NCI-H226 (cell line): ENCODE data around the gene SRSF10.
"Not testable (repeated sequence)": the region's sequence is repeated elsewhere in the genome, so short reads cannot be mapped to it uniquely, and the experiment has no call there.

Experiments
- DNase-seq: peaks from one replicate; pipeline ENCODE4 v3.0.0-alpha.2; 2015

The SRSF10 gene

DNA sequence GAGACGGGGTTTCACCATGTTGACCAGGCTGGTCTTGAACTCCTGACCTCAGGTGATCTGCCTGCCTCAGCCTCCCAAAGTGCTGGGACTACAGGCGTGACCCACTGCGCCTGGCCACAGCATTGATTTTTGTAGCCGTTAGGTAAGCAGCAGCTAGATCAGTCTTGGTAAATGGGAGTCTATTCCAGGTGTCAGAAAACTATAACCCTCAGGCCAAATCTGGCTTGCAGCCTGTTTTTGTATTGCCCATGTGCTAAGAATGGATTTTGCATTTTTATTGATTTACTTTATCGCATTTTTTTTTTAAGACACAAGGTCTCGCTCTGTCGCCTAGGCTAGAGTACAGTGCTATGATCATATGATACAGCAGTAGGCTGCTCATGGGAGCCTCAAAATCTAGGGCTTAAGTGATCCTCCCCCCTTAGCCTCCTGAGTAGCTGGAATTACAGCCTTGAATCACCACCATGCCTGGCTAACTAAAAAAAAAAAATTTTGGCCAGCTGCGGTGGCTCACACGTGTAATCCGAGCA, 16.6 kb upstream of the SRSF10 start:
- no peak for DNase-seq

DNA sequence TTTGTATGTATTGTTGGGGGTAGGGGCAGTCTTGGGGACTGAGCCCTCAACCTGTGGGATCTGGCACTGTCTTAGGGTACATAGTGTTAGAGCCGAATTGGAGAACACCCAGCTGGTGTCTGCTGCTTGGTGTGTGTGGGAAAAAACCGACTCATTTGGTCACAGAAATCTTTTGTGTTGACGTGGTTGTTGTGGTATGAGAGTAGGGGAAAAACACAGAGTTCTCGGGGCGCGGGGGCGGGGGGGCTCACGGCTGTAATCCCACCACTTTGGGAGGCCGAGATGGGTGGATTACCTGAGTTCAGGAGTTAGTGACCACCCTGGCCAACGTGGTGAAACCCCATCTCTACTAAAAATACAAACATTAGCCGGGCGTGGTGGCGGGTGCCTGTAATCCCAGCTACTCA, 15.3 kb upstream of the SRSF10 start:
- DNase-seq, result no peak

DNA sequence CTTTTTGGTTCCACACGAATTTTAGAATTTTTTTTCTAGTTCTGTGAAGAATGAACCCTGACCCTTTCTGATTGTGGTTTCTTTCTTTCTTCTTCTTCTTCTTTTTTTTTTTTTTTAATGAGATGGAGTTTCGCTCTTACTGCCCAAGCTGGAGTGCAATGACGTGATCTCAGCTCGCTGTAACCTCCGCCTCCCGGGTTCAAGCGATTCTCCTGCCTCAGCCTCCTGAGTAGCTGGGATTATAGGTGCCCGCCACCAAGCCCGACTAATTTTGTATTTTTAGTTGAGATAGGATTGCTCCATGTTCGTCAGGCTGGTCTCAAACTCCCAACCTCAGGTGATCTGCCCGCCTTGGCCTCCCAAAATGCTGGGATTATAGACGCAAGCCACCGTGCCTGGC, 11.9 kb upstream of the SRSF10 start:
- DNase-seq, result not testable (repeated sequence)

DNA sequence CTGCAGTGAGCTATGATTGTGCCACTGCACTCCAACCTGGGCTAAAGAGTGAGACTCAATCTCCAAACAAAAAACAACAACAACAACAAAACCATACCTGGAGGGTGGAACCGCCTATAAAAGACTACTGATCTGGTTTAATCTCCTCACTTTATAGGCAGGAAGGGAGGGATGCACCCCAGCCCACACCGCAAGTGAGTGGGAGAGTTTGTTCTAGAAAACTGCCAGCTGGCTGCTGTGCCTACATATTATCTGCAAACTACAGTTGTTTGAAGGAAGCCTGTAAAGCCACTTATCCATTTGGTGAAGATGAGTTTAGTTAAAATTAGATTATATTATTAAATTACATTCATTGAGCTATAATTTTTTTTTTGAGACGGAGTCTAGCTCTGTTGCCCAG, 9.1 kb upstream of the SRSF10 start:
- no peak for DNase-seq

DNA sequence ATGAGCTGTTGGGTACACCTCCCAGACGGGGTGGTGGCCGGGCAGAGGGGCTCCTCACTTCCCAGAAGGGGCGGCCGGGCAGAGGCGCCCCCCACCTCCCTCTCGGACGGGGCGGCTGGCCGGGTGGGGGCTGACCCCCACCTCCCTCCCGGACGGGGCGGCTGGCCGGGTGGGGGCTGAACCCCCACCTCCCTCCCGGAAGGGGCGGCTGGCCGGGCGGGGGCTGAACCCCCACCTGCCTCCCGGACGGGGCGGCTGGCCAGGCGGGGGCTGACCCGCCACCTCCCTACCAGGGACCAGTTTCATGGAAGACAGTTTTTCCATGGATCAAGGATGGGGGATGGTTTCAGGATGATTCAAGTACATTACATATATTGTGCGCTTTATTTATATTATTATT, 6.9 kb upstream of the SRSF10 start:
- not testable (repeated sequence) for DNase-seq

DNA sequence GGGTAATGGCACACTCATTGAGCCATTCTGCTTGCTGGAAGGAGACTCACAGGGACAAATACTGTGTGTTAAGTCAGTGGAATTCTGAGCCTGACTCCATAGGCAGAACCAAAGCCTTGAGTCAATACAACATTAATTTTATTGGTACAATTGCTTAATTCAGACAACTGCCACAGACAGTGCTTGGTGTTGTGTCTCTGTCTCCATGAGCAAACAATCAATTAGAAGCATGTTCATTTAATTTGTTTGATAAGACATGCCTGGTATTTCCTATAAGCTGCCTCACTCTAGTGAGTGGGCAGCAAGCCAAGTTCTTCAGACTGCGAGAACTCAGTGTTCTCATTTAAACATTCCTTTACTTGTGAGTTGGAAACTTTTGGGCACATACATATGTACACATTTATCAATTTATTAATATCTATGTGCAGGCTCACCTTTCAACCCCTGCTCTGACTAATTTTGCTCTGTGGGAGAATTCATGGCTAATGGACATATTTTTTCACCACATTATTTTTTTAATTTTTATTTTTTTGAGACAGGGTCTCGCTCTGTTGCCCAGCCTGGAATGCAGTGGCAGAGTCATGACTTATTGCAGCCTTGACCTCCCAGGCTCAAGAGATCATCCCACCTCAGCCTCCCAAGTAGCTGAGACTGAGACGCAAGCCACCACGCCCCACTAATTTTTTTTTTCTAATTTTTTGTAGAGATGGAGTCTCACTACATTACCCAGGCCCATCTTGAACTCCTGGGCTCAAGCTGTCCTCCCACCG, 4.5 kb upstream of the SRSF10 start:
- peak; percentile 48 for DNase-seq

DNA sequence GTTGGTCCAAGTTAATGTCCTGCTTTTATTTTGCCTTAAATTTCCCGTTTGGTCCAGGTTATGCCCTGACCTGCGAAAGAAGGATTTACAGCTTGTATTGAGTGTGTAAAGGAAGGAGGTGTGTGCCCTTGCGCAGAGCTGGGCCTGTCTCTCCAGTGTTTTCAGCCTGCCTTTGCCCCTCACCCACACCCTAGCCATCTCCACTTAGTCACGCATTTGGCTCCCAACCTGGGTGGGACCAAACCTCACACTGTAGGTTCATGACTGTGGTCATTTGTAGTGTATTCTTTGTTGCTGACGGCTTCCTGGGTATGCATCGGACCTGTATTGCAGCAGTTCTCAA, 572 bp upstream of the SRSF10 start:
- DNase-seq, result peak; percentile 7

DNA sequence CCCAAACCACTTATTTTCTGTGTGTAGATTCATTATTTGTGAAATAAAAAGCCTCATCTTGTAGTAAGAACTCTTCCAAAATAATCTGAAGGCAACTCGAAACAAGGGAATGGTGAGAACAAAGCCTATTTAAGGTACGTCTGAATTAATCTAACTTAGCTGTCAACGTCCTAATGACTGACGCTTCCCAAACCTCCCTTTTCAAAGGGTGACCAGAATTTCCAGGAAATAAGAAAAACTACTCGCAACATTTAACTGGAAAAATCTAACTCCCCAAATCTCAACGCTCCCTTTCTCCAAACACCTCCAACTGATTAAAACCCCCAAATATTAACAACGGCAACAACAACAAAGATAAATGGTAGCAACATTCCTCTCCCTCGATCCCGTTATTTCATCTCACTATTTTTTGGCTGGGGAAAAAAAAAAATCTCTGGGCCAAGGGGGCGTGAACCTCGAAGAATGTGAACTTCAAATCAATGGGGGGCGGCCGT, 693 bp downstream of the SRSF10 start:
- no peak for DNase-seq

DNA sequence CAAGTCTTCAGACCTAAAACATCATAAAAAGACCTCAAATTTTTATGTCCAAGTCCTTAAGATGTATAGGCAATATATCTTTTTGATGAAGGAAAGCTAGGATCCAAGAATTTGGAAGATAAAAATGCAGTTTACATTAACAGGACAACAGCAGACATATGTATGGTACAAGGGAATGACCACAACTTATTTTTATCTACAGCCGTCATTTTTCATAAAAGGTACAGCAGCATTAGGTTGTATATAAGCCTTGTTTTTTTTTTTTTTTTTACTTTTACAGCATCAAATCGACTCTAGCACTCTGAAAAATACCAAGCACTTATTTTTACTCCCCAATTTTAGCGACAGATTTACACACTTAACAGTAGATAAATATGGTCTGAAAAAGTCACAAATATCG, 1.3 kb downstream of the SRSF10 start:
- no peak for DNase-seq

DNA sequence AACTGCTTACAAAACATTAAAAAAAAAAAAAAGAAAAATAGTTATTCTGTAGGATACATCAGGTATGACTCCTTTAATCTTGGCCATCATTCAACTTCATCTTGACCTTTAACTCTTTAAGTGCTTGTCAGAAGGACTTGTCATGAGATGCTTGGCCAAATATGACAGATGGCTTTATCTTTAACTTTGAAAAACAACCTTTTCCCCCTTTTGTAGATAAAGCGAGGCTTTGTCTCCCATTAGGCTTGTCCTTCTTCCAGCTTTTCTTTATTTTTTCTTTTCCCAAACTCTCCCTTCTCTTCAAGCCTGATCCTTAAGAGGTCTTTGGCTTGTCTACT, 2.3 kb downstream of the SRSF10 start:
- DNase-seq, result no peak

DNA sequence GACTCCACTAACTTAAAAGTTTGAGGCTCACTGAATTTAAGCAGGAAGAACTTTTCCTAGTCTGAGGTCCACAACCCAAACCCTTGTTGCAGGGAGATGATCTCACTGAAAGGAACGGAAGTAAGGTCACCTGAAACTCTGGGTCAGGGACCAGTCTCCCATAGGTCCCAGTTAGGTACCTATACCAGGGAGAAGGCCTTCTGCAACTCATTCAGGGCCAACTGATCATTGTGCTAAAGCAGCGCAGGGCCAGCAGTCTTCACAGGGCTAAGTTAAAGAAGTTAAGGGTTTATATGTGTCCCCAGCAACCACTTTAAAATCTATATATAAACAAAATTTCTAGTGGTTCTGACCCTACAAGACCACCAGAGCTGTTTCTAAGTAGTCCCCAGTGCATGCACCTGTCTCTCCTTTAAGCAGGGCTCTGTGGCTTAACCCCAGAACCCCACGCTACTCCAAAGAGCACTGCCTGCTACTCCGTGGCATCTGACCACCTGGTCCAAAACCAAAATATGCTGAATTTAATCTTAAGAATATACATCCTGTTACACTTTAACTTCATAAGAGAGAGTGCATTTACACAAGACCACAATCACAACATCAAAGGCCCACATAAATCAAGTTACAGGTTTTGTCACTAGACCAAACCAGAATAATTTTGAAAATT, 2.8 kb downstream of the SRSF10 start:
- no peak for DNase-seq

DNA sequence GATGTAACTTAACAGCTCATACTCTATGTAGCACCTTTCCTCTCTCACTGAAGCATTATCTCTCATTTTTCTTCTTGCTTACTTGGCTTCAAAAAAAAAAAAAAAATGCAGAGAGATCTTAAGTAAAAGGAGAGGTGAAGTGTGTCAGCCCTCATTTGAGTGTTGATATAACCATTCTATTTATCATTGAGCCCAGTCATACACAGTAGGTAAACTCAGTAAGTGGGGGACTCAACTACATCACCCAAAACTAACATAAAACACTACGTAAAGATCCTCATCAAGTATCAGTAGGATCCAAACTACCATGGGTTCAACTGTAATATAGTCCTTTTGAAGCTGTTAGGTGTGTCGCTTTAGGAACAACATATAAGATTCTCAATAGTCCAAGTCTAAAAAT, 12.3 kb downstream of the SRSF10 start:
- no peak for DNase-seq

DNA sequence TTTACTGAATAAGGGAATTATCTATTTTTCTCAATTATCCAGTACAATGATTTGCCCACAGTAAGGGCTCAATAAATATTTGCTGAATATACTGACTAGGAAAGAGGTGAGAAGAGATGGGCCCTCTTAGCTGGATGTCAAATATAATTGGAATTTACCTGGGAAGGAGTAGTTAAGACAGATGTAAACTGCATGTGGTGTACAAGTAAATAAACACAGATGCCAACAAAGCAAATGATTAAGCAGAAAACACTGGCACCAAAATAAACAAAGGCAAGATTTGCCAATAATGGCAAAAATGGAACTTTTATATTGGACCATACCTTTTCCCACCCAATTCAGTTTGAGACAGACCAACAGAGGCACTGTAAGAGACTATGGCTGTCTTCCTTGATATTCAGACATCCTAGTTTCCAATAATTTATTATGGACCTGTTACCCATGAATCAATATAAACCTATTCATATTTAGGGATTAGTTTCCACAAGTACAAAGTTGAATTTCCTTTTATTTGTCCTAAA, 13.1 kb downstream of the SRSF10 start:
- no peak for DNase-seq

DNA sequence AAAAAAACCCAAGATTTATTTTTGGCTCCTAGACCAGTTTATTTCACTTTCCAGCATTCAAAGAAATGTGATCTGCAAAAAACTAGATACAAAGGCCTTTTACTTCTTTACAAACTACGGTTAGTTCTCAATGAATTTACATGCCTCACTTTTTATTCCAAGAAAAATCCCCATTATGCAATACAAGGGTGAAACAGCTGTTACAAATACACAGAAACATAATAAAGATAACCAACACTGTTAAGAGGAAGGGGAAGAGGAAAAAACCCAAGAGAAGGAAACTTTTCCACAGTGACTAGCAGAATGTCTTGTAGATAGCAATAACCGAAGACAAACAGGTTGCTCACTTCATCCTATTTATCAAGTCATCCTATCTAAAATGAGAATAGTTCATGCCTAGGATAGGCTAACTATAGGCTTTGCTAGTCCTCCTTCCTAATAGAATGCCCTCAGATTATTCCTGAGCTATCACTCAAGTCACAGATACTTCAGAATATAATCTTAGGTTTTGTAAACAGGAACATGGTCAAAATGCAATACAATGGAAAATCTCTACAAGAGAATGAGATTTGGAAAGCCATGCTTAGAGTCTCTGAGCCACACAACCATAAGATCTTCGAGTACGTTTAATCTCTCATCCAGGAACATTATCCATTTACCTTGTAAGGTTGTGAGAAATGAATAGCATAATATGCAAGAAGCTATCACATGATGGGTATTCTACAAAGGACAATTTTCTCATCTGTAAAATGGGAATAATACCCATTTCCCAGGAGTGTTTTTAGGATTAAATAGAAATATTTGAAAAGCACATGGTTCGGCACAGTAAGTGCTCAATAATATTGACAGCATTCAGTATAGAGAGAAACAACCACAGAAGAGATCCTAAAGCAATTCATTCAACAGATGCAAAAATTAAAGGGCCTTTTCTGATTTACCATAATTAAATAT, 15.1 kb downstream of the SRSF10 start:
- no peak for DNase-seq

DNA sequence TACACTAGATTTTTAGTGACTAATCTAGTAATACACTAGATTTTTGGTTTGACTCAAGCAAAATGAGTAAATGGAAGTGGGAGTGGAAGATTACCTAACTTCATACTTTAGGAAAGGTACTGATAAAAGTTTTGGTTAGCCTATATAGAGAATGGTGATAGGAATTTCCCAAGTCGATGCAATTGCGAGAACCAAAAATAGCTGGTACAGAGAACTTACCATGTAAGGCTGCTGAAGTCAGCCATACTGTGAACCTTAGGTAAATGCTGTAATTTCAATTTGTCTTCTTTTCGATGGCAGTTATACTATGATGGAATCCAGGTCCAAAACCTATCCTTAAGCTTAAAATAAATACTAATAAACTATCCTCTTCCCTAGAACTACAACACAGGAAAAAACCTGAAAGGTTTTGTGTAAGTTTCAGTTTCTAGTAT, 15.9 kb downstream of the SRSF10 start:
- DNase-seq, result peak; percentile 30

DNA sequence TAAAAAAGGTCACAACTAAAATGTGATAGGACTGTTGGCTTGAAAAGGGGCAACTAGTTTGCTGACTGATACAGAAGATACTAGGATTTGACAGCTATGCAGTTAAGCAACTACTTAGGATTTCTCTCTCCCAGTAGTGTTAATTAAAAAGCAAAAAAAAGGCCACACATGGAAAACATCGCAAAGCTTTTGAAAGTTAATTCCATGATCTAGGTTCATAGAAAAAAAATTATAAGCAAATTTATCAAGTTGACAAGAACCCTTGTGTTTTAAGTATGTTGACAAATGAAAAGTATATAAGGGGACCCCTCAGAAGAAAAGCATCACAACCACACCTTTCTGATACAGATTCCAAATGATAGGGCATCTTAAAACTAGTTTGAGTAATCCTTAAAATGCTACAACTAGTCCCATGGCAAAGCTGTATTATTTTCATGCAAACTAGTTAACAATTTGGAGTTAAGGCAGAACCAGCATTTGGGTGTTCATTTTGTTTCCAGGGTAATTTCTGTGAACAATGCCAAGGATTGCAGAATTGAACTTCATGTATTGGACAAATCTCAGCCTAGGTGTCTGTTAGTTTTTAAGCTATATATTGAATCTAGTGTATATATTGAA, 16.4 kb downstream of the SRSF10 start:
- DNase-seq, result no peak

DNA sequence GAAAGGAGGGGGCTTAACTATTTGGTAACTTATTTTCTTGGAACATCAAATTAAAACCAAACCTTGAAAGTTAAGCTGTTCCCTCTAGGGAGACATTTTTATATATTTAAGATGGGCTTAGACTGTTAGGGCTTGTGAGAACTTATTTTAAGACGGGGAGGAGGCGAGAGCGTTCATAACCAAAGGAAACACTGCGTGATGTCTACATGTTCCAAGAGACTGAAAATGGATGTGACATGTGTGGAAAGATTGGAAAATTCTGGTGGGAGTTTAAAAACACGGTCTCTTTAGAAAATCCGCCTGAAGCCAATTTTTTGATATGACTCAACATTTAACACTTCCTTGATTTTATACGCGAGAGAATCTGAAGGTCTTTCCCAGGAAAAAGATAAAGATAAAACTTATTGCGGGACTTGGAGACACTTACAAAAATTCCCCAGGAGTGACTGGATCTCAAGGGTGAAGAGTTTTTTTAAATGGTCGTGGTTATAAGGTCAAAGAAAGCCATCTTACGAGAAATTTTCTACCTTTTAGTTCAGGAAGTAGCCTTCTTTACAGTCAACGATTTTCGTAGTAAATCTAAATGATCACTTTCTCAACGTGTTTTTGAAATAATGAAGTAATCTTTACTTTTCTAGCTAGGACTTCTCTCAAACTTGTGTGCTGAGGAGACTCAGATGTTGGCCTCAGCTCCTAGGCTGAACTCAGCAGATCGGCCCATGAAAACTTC, 19.7 kb downstream of the SRSF10 start:
- peak; percentile 55 for DNase-seq

DNA sequence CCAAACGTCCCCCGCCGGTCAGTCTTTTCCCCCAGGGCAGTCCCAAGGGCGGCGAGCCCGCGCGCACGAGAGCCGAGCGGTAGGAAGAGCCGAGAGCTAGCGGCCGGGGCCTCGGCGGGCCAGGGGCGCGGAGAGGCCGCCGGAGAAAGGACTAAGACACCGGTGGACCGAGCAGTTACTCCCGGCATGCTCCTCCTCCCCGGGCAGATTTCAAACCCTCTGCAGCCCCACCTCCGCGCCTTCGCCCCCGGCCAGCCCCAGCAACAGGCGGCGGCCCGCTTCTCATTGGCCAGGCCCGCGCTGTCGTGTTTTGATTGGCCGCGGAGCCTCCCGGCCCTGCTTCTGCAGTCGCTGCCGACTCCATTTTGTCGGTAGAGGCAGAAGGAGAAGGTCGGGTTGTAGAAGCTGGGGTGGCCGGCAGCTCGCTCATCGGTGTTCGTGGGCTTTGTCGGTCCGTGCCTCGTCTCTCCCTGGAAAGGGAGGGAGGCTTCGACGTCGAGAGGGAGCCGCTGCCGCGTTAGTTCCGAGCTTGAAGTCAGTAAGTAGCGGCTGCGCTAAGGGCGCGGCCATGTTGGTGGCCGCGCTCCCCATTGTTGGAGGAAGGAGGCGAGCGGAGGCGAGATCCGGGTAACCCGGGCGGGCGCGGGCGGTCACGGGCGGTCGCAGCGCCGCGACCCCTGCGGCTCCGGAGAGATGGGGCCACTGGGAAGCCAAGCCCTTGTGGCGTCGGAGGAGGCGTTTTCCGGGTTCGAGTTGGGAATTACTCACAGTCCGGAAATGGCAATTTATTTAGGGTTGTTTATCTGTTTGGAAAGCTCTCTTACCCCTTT, 20.5 kb downstream of the SRSF10 start, which contains the start of gene PNRC2:
Gene PNRC2 (plus strand): TSS at position 368 of the 830 bp plus-strand sequence. CDS start 1,630 bp downstream, outside the sequence.
- DNase-seq, result peak; percentile 97

DNA sequence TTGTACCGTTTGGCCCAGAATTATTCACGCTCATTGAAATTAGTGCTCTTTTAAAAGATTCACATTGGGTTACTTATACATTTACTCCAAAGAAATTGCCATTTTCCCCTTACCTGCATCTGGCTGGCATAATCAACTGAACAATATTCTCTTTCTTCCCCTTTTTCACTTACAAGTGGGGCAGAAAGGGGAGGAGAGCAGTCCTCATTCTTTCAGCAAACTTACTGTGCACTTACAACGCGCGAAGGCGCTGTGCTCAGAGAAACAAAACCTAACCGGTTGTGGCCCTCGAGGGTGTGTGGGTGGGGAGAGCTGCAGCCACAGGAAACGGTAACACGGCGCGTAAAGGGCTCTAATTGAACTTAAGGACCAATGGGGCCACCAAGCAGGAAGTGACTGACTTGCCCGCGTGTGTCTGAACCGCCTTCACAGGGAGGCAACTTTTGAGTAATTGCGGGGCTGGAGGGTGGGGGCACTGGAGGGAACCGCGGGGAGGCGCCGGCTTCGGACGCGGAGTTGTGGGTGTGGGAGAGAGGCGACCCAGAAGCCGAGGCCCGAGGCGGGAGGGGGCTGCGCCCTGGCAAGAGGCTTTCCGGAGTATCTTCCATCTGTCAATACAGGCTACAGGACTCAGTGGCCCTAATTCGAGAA, 21.2 kb downstream of the SRSF10 start:
- peak; percentile 88 for DNase-seq
